Measurements from ENCODE around the gene TRIM59. TPM values are rescaled to one million over a fixed set of nuclear protein-coding genes. Genes with fewer than 3 reads are reported as not detected.

Gene TRIM59
- total and polyA plus RNA-seq, 12 donors = 0.32 to 10.1 (median 1.0) TPM

GRCh38 chr3:160448845-160449635, 546 bp downstream of the TRIM59 start:
- peak in 2 of 7 donors; percentile 18 to 34 for DNase-seq
- WGBS, 4 donors = 3 to 5% (median 4%) methylated on average over 25 to 26 of the region's 26 CpGs

GRCh38 chr3:160447544-160447943, 2.0 kb downstream of the TRIM59 start:
- Histone ChIP-seq H3K27me3 (no peaks in the 10 kb centered on the region), H3K9me3 (replicated peaks in 1 of 3) (no peaks in the 10 kb centered on the region), H3K36me3 (replicated peaks in 1 of 2) (no peaks in the 10 kb centered on the region), H3K4me3 (no peak overlapping the region), H3K27ac (no peak overlapping the region), H3K4me1 (replicated peaks in 1 of 2) (peaks cover 4 to 5% of the 10 kb centered on the region in 2 donors)
- 71 to 75% (median 72%) methylated on average over 3 of the region's 3 CpGs for WGBS, 4 donors
- no peak for DNase-seq
- TF ChIP-seq CTCF (IDR thresholded peaks at IDR 0.05) (no peak), POLR2A (IDR thresholded peaks at IDR 0.05) (no peak)
- intact Hi-C loops (cut with DNase I) = no loop called here

More at GRCh38 chr3:160448845-160449635, 546 bp downstream of the TRIM59 start:
- Histone ChIP-seq H3K4me1 (replicated peaks in 1 of 2) (peaks cover 4 to 5% of the 10 kb centered on the region in 2 donors), H3K27me3 (no peaks in the 10 kb centered on the region), H3K27ac (peak overlapping the region in 3 of 5 donors; percentile 11 to 73 (median 56)), H3K4me3 (peak overlapping the region in 3 of 4 donors; percentile 5 to 57 (median 35)), H3K9me3 (replicated peaks in 1 of 3) (no peaks in the 10 kb centered on the region), H3K36me3 (replicated peaks in 1 of 2) (no peaks in the 10 kb centered on the region)
- intact Hi-C loops (cut with DNase I) = no loop called here
- no peak for TF ChIP-seq CTCF (IDR thresholded peaks at IDR 0.05)
- no peak for TF ChIP-seq POLR2A (IDR thresholded peaks at IDR 0.05)

- no peak overlapping the region for H3K27ac ChIP-seq
- no peak overlapping the region for H3K4me3 ChIP-seq
- peaks cover 4 to 5% of the 10 kb centered on the region in 2 donors for H3K4me1 ChIP-seq (replicated peaks in 1 of 2)
- 95 to 99% (median 96%) methylated on average over 13 of the region's 13 CpGs for WGBS, 4 donors
- no peaks in the 10 kb centered on the region for H3K9me3 ChIP-seq (replicated peaks in 1 of 3)
- no peaks in the 10 kb centered on the region for H3K36me3 ChIP-seq (replicated peaks in 1 of 2)
- H3K27me3 ChIP-seq = no peaks in the 10 kb centered on the region
- no peak for DNase-seq
- TF ChIP-seq CTCF (IDR thresholded peaks at IDR 0.05) (no peak), POLR2A (IDR thresholded peaks at IDR 0.05) (no peak)
- intact Hi-C loops (cut with DNase I) = no loop called here
Observed at GRCh38 chr3:160446522-160447056, 3.0 kb downstream of the TRIM59 start.

GRCh38 chr3:160445854-160446253, 3.7 kb downstream of the TRIM59 start:
- Histone ChIP-seq H3K27ac (no peak overlapping the region), H3K36me3 (replicated peaks in 1 of 2) (no peaks in the 10 kb centered on the region), H3K4me1 (replicated peaks in 1 of 2) (peaks cover 4 to 5% of the 10 kb centered on the region in 2 donors), H3K4me3 (no peak overlapping the region), H3K9me3 (replicated peaks in 1 of 3) (no peaks in the 10 kb centered on the region), H3K27me3 (no peaks in the 10 kb centered on the region)
- TF ChIP-seq POLR2A (IDR thresholded peaks at IDR 0.05) = no peak
- TF ChIP-seq CTCF (IDR thresholded peaks at IDR 0.05) = no peak
- DNase-seq = no peak
- intact Hi-C loops (cut with DNase I) = no loop called here
- 97 to 100% (median 99%) methylated on average over 1 of the region's 1 CpG for WGBS, 4 donors

Data from adrenal gland (tissue), 12 donors.